Stimulated activated naive CD4-positive, alpha-beta T cell (primary cell): Measurements from ENCODE around the gene UBN2.

Experiments used
- DNase-seq, 6 experiments: peaks; one replicate each; lab custom pipeline; 2025; lab: John Stamatoyannopoulos, UW

Gene UBN2

DNA sequence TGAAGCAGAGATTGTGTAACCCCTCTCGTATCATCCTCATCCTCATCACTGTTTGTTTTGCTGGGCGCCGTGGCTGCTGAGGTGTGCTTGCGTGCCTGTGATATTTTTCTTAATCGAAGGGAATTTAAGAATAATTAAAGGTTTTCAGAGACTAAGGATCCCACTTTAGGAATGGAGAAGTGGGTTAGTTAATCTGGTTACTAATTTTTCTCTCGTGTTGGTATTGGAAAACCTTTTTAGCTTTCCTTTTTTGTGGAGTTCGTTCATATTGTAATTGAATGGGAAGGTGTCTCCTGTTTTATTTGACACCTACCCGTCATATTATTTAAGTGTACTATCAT is 1.3 kb downstream of the UBN2 start:
- no peak for DNase-seq

DNA sequence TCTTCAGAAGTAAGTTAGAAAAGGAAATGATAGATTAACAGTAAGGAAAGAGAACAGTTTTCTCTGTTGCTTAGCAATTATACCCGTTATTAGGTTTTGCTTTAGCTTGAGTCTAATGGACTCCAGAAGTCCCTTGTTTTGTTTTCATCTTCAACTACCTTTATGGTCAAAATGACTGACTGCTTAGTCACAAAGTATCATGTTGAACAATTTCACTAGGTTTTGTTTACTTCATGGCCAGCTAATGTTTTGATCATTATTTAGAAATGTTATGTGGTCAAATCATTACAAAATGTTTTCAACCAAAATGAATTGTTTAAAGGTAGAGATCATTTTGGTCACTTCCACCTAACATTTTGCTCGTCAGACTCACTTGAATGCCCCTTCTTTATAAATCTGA is 1.9 kb downstream of the UBN2 start:
- no peak for DNase-seq

DNA sequence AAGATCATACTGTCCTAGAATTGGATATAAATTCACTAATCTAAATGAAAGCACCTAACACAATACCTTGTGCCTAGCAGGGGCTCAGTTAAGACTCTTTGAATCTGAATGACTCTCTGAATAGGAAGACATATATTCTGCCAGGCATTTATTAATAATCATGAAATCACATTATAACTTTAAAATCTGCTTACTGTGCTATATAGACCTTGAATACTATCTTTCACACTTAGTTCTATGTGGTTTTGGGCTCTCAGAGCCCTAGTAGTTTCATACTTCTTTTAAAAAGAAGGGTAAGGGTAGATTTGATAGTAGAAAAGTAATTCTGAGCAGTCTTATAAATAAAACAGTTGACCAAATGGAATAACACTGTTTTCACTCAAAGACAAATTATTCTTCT is 10.2 kb downstream of the UBN2 start:
- DNase-seq = no peak

GRCh38 chr7:139242741-139243281 is 11.8 kb downstream of the UBN2 start:
- no peak for DNase-seq

- no peak for DNase-seq
Measured at GRCh38 chr7:139245401-139245800, 14.4 kb downstream of the UBN2 start.

GRCh38 chr7:139246494-139246893 is 15.5 kb downstream of the UBN2 start:
- DNase-seq = no peak

GRCh38 chr7:139246905-139247304 is 15.9 kb downstream of the UBN2 start:
- no peak for DNase-seq

DNA sequence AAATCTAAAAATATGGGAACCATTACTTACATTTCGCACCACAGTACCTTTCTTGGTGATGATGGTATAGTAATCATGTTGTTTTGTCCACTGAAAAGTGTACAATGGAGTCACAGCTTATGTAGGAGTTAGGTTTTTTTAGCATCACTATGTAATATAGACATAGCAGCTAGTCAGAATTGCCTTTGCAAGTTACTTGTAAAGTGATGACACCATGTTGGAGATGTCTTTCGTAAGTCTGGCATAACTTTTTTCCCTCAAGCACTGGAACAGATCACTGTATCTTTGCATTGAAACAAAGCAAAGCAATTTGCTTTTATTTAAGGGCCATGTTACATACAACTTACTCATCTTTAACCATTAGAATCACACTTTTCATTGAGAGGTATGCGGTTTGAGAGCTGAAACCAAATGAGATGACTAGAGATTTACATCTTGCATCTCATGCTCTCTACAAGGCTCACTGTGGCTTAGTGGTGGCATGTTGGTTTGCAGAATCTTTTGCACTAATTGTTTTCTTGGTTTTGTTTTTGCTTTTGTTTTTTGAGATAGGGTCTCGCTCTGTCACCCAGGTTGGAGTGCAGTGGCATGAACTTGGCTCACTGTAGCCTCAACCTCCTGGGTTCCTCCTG is 18.3 kb downstream of the UBN2 start:
- DNase-seq = no peak

DNA sequence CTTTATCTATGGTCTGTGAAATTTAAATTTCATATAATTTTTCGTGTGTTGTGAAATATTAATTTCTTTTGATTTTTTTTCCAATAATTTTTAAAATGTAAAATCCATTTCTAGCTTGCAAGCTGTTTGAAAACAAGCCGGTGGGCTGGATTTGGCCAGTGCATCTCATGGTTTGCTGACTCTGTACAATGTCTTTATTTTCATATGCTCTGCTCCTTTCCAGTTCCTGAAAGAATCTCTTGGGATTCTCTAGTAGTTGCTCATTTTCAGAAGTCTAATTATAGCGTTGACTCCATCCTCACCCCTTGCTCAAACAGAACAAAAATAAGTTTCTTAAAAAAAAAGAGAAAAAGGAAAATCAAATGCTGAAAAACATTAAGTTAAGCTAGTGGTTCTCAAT is 21.4 kb downstream of the UBN2 start:
- no peak for DNase-seq

- no peak for DNase-seq
Measured at GRCh38 chr7:139254281-139254680, 23.2 kb downstream of the UBN2 start.

DNA sequence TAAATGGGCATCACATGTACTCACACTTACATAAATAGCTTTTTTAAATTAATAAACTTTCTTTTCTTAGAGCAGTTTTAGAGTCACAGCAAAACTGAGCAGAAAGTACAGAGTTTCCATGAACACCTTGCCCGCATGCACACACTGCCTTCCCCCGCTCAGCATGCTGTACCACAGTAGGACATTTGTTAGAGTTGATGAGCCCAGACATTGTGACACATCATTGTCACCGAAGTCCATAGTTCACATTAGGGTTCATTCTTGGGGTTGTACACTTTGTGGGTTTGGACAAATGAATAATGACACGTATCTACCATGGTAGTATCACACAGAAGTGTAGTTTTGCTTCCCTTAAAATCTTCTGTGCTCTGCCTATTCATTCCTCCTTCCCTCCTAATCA is 23.7 kb downstream of the UBN2 start:
- no peak for DNase-seq

DNA sequence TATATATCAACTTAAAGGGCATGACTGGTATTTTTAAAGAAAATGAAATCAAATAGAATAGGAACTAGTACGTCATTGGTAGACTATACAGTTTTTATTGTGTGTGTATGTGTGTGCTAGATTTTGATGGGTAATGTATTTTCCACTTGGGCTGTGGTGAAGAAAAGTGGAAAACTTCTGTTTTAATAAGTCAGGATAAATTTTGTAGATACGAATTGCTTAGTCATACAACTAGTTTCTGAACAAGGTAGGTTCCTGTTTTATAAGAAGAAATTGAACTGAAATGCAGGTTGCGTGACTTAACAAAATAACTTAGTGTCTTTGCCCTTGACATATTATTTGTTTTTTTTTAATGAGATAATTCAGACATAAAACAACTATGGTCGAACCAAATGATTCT is 24.3 kb downstream of the UBN2 start:
- no peak for DNase-seq

GRCh38 chr7:139259142-139259541 is 28.1 kb downstream of the UBN2 start:
- DNase-seq = no peak

DNA sequence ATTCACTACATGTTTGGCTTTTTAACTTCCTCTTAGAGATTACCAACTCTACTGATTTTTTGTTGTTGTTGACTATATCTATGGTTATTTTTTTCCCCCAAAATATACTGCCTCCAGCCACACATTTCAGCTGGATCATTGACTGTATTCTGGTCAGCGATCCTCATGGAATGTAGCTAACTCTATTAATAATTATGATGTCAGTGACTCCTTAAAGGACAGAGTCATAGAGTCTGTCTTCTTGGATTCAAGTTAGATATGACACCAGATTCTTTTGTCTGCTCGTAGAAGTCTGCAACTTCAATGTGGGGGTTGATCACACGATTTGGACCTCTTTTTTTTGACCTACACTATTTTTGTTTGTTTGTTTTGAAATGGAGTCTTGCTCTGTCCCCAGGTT is 33.2 kb downstream of the UBN2 start:
- no peak for DNase-seq

GRCh38 chr7:139265673-139266072 is 34.6 kb downstream of the UBN2 start:
- no peak for DNase-seq

DNA sequence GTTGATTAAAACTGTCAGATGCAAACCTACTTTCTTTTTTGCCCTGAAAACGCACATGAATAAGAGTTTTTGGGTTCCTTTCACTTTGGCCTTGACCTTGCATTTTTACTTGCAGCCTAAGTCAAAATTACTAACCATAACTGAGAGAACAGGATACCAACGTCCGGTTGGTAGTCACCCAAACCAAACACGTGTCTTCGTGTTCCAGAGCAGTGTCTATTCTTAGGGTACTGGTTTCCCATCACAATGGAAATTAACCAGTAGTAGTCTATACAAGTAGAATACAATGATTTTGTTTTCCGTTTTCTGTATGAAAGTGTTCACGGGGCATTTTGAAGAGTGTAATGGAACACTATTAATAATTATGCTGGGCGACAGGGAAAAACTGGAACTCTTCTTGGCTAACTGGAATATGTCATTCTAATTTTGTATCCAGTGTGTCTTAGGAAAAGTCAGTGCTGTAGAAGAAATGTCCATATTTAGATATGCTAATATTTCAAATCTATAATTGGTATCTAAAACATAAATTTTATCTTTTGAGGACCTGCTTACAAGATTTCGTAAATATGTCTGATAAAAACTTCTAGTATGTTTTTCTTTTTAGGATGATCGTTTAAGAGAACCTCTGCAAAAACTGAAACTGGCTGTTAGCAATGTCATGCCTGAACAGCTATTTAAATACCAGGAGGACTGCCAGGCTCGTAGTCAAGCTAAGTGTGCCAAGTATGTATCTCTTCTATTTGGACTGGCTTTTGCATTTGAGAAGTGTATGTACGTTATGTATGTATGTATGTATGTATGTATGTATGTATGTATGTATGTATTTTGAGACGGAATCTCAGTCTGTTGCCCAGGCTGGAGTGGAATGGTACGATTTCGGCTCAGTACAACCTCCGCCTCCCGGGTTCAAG is 40.9 kb downstream of the UBN2 start:
- DNase-seq = no peak

DNA sequence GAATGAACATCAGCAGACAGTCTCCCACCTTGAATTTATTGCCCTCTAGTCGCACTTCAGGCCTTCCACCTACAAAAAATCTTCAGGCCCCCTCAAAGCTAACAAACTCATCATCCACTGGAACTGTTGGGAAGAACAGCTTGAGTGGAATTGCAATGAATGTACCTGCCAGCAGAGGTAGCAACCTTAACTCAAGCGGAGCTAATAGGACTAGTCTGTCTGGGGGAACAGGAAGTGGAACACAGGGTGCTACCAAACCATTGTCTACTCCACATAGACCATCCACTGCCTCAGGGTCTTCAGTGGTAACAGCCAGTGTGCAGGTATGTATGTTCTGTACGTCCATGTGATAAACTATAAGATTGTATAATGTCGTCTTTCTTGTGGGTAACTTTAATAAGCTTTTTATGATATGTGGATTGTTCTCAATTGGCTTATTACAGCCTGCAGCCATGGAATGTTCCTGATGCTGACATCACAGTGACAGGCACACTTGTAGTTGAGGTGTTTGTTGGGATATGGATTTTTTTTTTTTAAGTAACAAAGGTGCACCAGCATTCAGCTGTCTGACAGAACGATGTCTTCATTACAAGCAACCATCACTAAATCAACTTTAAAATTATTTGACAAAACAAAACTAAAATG is 53.3 kb downstream of the UBN2 start:
- DNase-seq = no peak

GRCh38 chr7:139286144-139286543 is 55.1 kb downstream of the UBN2 start:
- no peak for DNase-seq

DNA sequence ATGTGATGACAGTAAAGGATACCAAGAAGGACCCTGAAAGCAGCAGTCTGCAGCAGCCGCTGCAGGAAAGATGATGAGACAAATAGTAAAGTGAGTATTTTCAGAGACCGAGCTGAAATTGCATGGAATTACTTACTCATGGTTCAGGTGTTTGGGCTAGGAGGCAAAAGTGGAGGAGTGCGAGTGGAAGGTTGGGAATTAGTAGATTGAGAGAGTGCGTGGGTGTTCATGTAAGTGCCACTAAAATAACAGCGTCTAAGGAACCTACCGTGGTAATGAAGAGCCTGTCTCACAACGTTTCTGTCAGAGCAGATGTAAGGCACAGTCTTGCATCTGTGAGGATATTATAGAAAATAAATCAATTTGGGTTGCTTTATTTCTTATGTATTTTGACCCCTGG is 61.8 kb downstream of the UBN2 start:
- DNase-seq = no peak

GRCh38 chr7:139293534-139293933 is 62.5 kb downstream of the UBN2 start:
- no peak for DNase-seq

GRCh38 chr7:139294241-139294640 is 63.2 kb downstream of the UBN2 start:
- no peak for DNase-seq

DNA sequence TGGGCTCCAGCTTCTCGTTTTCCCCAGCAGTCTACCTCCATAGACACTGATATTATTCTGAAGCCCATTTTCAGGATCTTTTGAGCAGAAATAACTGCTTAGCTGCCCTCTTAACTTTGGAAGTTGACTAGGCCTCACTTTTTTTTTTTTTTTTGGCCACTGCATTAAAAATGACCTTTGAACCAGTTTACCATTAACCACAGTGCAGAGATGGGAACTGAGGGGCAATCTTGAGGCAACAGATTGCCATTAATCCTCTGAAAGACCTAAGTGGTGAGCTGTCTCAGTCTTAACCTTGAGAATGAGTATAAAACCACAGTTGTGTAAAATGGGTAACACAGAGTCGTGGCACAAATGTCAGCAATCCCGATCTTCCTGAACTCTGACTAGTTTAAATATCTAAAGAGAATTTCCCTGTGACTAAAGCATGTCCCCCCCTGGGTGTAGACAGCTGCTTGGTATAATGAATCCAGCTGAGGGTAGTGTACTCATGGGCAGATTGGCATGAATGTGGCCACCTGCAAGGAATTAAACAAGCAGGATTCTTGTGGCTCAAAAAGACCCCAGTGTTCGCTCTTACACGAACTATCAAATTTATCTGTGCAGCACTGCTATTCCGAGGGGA is 64.0 kb downstream of the UBN2 start:
- no peak for DNase-seq

DNA sequence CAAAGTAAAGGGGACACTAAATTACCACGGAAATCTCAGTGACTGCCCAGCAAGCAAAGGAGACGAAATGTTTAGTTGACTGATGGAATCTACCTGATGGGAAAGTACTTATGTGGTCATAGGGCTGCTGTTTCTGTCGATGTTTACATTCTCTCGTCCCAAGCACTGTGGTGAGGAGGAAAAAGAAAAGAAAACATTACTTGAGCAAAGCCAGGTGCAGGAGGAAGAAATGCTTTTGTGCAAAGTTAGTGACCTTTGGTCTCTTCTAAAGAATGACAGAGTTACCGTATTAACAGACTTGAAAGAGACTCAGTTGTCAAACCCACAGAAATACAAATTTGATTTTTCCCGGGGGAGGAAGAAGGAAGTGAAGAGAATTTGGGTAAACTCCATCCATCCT is 66.8 kb downstream of the UBN2 start:
- no peak for DNase-seq
